HL-60/S4 treated with retinoic acid at 250 ng/mL for 4 days and 3 days (cell line): ENCODE data around the gene PCNX2.

Source experiments
- in situ Hi-C: fragments of 300-500 bp; cut with MboI; formaldehyde crosslinking; loops from 2 replicates; pipeline ENCODE4 v1.7.0; 2022; ENCODE audit warnings: low sequenced_read_pairs

PCNX2 gene

GRCh38 chr1:233295237-233295974 lies at the start of gene PCNX2:
Gene PCNX2 (minus strand): TSS chr1:233295725. CDS start chr1:233295478, 247 bp downstream.
- in situ Hi-C loops, result no loop called here

GRCh38 chr1:233343262-233343661 lies 47.7 kb upstream of the PCNX2 start:
- in situ Hi-C loops, result no loop called here

- in situ Hi-C loops, result no loop called here
Observed at GRCh38 chr1:233342086-233342485, 46.6 kb upstream of the PCNX2 start.

DNA sequence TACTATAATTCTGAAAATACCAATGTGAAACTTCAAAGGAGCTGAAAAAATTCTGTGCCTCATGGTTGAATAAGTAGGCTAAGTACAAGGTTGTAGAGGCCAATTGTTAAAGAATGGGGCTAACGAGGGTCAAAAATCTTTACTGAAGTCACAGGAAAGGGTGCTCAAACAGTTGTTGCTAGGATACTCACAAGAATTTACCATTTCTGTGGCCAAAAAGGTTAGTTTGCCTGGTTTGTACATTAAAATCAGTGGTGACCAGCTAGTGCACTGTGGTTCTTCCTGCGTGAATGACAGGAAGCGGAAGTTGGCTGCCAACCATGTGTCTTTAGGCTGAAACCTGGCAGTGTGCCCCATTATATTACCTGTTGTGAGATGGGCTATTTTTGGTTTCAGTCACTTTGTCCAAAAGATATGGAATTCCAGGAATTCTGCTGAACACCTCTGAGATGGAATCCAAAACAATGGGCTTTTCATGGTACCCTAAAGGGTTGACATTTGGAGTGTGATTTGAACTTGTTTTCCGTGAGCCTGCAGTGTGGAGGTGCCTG lies 45.5 kb upstream of the PCNX2 start:
- in situ Hi-C loops, result no loop called here

- in situ Hi-C loops, result no loop called here
Observed at GRCh38 chr1:233340031-233340555, 44.6 kb upstream of the PCNX2 start.

DNA sequence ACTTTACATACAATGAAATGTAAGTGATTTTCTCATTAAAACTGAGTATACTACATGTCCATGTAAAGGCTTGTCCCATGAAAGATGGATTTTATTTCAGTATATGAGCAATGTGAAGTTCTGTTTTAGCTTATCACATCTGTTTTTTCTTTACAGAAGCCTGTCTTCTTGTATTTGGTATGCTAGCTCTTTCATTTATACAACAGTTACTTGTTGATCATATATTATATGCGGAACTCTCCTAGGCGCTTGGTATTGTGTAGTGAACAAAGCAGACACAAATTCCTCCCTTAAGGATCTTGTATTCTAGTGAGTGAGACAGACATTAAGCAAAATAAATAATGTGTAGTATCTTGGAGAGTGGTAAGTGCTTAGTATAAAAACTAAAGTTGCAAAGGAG lies 42.6 kb upstream of the PCNX2 start:
- in situ Hi-C loops, result no loop called here

- in situ Hi-C loops, result no loop called here
Observed at GRCh38 chr1:233337505-233337904, 42.0 kb upstream of the PCNX2 start.

GRCh38 chr1:233336554-233337456 lies 41.3 kb upstream of the PCNX2 start:
- in situ Hi-C loops, result no loop called here

DNA sequence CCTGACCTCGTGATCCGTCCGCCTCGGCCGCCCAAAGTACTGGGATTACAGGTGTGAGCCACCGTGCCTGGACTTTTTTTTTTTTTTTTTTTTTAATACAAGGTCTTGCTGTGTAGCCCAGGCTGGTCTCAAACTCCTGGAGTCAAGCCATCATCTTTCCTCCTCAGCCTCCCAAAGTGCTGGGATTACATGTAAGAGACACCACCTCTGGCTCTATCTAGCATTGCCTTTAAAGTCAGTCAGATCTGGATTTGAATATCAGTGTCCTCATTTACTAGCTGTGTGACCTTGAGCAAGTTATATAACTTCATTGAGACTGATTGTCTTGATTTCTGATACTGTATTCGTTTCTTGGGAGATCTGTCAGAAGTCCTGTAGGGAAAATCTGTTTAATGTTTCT lies 38.6 kb upstream of the PCNX2 start:
- in situ Hi-C loops, result no loop called here

DNA sequence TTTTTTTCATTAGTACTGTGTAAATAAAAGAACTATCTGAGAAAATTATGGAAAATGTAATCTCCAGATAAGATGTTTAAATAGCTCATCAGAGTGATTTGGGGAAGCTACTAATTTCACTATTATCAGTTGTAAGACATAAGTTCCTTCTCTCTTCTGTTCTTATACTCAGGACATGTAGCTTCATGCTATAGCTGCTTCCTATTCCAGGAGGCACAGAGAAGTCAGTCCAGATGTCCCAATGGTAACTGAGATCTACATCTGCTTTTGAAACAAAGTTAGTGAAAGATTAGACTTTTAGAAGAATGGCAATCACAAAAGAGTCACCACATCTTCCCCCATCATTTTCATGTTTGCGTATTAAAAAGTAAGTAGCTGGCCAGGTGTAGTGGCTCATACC lies 37.6 kb upstream of the PCNX2 start:
- in situ Hi-C loops, result no loop called here

DNA sequence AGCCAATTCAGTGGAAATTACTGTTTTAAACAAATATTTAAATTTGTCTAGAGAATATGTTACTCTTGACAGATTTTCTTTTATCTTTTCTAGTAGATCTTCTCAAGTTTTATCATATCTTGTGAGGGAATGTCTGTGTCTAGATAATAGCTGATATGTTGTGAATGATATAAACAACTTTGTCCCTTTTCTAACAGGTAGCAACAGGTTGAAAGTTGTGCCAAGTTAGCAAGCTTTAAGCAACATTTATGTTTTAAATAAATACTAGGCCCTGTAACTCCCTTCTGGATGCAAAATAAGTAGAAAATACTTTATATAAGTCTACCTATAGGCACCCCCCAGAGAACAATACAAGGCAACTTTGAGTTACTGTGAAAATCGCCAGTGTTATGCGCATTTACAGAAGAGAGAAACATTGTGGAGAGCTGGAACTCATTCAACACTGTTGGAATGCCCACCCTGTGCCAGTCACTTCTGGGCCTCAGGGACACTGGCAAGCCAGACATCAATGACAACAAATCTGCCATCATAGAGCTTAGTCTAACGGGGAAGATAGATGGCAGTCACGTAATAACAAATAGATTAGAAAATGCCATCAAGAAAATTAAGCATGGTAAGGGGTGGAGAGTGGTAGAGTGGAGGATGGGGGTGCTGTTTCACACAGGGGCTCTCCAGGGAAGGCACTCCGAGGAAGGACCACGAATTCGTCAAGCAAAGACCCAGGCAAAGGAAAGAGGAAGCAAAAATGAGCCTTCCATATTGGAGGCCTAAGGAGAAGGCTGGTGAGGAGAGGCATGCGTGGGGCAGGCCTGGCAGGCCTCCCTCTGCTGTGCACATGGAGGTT lies 36.4 kb upstream of the PCNX2 start:
- in situ Hi-C loops, result no loop called here

GRCh38 chr1:233328142-233328921 lies 32.8 kb upstream of the PCNX2 start:
- in situ Hi-C loops, result no loop called here

DNA sequence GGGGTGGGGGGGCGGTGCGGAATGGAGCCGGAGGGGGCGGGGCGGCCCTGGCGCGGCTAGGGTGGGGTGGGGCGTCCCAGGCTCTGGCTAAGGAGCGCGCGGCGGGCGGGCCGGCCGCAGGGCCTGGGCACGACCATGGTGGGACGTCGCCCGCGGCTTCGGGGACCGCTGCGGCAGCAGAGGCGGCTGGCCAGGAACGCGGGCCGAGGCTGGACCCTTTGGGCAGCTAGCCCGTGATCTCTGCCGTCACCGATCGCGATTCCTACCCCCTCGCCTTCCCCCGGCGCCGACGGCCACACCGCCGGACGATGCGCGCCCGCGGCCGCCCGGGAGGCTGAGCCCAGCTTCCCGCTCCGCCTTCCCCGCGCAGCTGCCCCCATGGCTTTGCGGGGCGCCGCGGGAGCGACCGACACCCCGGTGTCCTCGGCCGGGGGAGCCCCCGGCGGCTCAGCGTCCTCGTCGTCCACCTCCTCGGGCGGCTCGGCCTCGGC lies 32.2 kb upstream of the PCNX2 start, which contains the start of gene MAP3K21:
Gene MAP3K21, plus strand, starts transcription at position 74 of the 491 bp plus-strand sequence. Its CDS starts 305 bp downstream, at position 379.
- in situ Hi-C loops, result no loop called here

DNA sequence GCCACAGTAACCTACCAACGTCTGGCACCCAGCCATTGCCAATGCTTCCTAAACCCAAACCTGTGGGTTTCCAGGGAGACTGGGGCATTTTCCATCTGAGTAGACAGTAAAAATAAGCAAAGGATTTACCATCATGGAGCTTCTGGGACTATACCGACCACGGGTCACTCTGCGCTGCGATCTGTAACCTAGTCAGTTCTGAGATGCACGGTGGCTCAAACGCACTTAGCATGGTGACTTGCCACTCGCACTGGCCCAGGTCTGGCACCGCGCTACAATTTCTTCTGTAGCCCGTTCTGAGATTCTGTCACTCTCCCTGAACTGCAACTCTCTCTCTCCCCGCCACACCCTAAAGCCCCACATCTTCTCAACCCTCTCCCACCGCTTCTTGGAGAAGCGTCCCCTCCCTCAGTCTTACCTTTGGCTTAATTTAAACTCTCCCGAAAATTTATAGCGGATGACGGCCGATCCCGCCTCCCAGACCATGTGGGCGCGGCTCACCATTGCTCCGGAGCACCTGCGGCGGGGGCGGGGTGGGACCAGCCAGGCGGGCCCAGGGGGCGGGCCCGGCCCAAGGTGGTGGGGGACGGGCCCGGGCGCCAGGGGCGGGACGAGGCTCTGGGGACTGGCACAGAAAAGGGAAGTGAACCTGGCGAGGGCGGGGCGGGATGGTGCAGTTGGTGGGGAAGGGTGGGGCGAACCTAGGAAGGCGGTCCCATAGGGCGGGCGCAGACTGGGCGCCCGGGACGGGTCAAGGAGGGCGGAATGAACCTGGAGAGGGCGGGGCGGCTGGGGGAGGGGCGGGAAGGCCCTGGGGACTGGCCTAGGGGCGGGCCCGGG lies 31.5 kb upstream of the PCNX2 start:
- in situ Hi-C loops, result no loop called here

- in situ Hi-C loops, result no loop called here
Observed at GRCh38 chr1:233326319-233326718, 30.8 kb upstream of the PCNX2 start.

GRCh38 chr1:233323718-233324117 lies 28.2 kb upstream of the PCNX2 start:
- in situ Hi-C loops, result loop anchor here (25.0 kb wide), 1 partner anchor 739 kb away; no protein-coding TSS in a partner anchor

- in situ Hi-C loops, result loop anchor here (25.0 kb wide), 1 partner anchor 742 kb away; no protein-coding TSS in a partner anchor
Observed at GRCh38 chr1:233320023-233320422, 24.5 kb upstream of the PCNX2 start.

- in situ Hi-C loops, result loop anchor here (25.0 kb wide), 1 partner anchor 743 kb away; no protein-coding TSS in a partner anchor
Observed at GRCh38 chr1:233319272-233319671, 23.7 kb upstream of the PCNX2 start.
